GM19328 (cell line): ENCODE results near the gene GYPC.

Source experiments
- ATAC-seq: cut with Tn5 transposase; IDR thresholded peaks from one replicate; pipeline ENCODE4 v1.9.1; 2021; ENCODE audit warnings: mild to moderate bottlenecking, moderate library complexity; ENCODE audit not compliant: unreplicated experiment

GYPC gene

DNA sequence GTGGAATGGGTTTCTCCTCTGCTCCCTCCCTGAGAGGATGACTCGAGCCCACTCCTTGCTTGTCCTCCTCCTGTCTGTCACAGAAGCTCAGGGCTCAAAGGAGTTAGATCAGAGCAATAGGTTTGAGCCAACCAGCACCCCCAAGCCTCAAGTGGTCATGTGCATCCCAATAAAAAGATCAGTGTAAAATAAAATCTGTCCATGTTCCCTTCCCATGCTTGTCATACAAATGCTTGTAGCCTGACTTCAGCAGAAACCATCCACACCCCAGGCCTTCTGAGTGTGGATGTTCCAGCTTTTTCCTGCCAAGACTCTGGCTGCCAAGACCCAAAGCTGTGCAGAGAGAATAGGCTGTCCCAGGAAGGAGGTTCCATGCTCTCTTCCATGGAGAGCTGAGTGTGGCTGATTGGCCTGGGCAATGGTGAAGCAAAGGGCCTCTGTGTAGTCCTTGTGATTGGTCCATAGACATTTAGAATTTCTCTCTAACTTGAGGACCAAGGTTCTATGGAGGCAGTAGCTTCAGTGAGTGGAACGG lies 67.4 kb downstream of the GYPC start:
- ATAC-seq: no peak

DNA sequence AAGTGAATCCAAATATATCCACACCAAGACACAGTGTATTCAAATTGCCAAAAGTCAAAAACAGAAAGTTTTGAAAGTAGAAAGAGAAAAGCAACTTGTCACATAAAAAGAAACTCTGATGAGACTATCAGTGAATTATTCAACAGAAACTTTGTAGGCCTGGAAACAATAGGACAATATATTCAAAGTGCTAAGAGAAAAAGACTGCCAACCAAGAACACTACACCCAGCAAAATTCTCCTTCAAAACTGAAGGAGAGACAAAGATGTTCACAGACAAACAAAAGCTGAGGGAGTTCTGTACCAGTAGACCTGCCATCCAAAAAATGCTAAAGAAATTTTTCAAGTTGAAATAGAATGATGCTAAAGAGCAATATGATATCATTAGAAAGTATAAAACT lies 69.6 kb downstream of the GYPC start:
- no peak for ATAC-seq

DNA sequence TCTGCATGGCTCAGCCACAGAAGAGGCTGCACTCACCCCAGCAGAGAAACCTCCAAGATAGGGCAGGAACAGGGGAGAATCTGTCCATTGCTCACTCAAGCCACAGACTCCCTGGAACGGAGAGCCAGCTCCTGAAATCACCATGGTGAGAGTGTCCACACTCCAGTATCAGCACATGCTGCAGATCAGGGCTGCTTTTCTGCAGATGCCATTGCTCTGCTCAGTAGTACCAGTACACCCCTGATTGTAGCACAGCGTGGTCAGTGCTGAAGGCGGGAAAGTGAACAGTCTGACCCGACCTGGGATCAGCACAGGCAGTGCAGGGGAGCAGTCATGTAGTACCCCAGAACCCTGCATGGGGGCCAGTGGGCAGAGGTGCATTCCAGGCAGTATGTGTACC lies 73.9 kb downstream of the GYPC start:
- ATAC-seq: no peak

DNA sequence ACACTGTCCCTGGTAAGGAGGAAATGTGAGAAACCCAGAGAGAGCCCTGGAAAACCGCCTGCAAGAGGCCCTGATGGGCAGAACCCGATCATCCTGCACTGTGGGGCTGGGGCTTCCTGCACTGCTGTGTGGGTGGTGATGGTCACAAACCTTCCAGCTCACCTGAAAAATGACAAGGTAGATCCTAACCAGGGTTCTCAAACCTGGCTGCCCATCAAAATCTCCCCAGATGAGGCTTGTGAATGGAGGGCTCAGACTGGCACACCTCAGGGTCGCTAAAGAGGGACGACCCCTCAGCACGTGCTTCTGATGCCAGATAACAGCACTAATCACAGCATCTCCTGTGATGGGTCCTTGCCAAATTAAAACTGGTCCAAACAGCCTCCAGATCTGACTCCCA lies 74.7 kb downstream of the GYPC start:
- no peak for ATAC-seq

DNA sequence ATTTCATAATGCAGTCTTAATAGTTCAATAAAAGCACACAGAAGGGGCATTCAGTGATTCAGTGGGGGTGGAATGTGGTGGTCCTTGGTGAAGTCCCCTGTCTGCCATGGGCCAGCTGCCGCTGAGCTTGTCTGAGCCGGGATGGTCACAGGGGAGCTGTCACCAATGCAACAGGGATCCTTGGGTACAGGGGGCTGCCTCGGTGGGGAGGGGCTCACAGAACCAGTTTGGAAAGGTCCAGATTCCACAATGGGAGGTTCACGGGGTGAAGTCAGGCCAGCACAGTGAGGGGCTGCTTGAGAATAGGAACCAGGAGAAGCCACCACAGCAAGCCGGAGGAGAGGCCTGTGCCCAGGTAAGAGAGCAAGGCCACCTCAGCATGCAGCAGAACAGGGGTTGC lies 75.4 kb downstream of the GYPC start:
- no peak for ATAC-seq

DNA sequence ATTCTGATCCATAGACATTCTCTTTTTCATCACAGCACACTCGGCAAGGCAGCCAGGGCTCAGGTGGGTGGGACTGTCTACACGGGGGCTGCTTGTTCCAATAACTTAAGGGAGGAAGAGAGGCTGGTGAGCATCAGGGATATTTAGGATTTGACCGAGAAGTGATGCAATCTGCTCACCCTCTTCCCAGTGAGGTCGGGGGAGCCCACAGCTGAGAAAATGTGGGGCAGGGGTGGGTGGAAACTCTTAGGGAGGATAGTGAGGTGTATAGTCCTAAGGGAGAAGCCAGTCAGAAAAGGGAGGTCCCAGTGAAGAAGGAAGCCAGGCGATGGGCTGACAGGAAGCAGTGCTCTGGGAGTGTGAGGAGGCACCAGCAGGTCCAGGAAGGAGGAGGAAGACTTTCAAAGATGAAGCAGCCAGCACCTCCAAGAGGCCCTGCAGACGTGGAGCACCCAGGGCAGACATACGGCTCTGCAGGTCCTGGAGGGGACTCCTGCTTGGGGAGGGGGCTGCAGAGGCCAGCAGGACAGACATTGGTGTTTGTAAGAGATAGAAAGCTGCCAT lies 76.8 kb downstream of the GYPC start:
- no peak for ATAC-seq

DNA sequence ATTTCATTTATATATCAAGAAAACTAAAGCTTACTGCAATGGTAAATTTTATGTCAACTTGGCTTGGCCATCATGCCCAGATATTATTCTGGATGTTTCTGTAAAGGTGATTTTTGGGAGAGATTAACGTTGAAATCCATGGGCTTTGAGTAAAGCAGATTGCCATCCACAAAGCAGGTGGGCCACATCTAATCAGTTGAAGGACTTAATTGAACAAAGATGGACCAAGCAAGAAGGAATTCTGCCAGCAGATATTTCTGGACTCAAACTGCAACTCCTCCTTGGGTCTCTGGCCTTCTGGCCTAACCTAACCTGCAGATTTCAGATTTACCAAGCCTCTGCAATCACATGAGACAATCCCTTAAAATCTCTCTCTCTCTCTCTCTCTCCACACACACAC lies 77.8 kb downstream of the GYPC start:
- ATAC-seq: no peak

DNA sequence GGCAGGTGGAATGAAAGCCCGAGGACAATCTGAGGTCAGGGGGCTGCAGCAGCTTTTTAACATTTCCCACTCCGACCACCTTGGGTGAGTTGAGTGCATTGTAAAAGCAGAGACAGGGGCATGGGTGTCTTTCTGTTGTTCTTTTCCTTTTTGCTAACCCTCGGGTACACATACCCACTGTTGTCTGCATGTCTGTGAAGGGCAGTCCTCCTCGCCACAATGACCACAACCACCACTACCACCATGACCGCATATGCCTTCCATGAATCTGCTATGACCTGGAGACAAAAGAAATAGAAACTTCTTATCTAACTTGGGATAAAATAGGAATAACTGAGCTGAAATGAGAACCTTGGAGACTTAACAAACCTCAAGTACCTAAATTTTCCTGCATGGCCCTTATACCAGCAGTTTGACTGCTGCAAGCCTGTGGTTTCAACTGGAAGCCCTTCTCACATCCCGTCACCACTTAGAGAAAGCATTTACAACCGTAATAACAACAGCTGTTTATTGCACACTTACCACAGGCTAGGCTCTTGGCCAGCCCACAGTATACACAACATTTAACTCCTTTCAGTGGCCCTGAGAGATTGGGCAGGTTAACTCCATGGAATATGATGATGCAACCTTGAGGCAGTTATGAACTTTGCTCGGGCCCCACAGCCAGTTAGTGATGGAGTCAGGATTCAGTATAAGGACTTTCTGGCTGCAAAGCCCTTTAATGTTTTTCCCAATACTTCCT lies 80.3 kb downstream of the GYPC start:
- no peak for ATAC-seq

DNA sequence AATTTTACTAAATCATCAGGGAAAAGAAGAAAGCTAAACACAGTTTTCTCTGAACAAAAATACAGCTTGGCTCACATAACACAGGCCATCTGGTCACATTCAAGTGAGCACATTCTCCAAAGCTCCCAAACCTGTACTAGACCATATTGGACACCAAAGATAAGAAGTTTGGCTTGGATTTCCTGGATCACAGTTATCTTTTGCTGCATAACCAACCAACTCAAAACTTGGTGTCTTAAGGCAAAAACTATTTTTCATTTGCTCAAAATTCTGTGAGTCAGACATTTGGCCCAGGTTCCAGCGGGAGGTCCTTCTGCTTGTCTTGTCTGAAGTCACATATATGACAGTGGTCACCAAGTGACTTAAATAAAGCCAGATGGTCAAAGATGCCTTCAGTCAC lies 83.2 kb downstream of the GYPC start:
- no peak for ATAC-seq

DNA sequence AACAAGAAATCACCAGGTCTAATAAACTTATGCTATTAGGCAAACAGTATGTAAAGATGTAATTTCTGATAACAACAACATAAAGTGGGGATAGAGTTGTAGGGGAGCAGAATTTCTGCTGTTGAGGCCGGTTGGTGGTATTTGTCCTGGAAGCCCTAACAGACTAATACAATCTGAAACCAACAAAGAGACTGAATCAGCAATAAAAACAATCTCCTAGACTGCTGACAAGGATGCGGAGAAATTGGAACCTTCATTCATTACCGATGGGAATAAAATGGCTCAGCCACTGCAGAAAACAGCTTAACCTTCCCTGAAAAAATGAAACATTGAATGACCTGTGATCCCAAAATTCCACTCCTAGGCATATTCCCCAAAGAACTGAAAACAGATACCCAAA lies 88.7 kb downstream of the GYPC start:
- no peak for ATAC-seq
